Astrocyte of the cerebellum (primary cell): Measurements from ENCODE around the gene MAN2A2.

Source experiments
- DNase-seq: peaks from one replicate; pipeline ENCODE4 v3.0.0-alpha.2; 2011; ENCODE audit warnings: low read depth
- H3K4me3 ChIP-seq: 2 replicates; pipeline ENCODE4 v1.5.1; 2011; ENCODE audit warnings: mild to moderate bottlenecking, low read depth, low read length, moderate library complexity
- in situ Hi-C: cut with HindIII; loops from 2 replicates; pipeline ENCODE4 v1.10.0; 2017; ENCODE audit warnings: low sequenced_read_pairs
- TF ChIP-seq, protein P1 (sequence below): IDR thresholded peaks from 2 replicates; pipeline ENCODE4 v1.5.1; 2012; ENCODE audit warnings: low read length, low read depth, moderate library complexity, mild to moderate bottlenecking; ENCODE audit errors: missing control alignments

MAN2A2 gene

DNA sequence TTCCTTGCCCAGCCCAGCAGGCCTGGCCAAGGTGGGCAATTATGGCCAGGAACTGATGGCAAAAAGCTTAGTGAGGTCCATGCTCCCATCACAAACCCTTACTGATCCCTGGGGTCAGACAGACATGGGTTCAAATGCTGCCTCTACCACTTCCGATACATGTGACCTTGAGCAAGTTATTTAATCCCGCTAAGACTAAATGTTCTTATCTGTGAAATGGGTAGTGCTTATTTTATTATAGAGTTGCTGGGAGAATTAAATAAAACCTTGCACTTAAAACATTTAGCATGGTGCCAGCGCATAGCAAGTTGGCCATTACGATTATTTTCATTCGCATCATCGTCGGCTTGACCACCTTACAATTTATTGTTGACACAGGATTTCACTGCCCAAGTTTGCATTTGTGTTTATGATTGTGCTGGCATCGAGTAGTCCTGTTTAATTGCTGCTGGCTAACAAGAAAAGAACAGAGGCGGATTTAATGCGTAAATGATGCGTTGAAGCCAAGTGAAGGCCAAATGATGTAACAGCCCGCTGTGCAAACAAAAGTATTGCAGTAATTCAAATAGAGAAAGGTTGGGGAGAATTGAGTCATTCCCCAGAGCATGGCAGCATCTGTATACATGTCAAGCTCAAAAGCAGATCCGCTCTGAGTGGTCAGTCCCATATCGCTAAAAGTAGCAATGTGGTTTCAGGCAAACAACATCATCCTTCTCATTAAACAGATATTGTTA, 42.0 kb upstream of the MAN2A2 start:
- in situ Hi-C loops = no loop called here
- no peak overlapping the region for H3K4me3 ChIP-seq
- no peak for DNase-seq
- TF ChIP-seq, protein P1, sequence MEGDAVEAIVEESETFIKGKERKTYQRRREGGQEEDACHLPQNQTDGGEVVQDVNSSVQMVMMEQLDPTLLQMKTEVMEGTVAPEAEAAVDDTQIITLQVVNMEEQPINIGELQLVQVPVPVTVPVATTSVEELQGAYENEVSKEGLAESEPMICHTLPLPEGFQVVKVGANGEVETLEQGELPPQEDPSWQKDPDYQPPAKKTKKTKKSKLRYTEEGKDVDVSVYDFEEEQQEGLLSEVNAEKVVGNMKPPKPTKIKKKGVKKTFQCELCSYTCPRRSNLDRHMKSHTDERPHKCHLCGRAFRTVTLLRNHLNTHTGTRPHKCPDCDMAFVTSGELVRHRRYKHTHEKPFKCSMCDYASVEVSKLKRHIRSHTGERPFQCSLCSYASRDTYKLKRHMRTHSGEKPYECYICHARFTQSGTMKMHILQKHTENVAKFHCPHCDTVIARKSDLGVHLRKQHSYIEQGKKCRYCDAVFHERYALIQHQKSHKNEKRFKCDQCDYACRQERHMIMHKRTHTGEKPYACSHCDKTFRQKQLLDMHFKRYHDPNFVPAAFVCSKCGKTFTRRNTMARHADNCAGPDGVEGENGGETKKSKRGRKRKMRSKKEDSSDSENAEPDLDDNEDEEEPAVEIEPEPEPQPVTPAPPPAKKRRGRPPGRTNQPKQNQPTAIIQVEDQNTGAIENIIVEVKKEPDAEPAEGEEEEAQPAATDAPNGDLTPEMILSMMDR = no peak

DNA sequence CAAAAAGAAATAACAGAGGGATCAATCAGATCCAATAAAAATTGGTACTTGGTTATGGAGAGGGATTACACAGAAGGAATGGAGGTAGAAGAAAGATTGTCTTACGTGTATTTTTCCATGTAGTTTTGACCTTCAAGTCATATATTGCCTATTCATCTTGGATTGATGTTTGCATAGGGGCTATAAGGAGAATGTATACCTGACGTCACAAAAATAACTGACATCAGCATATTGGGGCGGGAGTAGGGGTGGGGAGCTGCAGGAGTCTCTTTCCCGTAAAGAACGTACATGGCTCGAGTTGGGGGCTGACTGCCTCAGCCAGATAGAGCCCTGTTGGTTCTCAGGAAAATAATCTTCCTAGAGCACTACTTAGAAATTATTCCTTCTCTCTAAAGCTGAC, 40.6 kb upstream of the MAN2A2 start:
- H3K4me3 ChIP-seq = no peak overlapping the region
- in situ Hi-C loops = no loop called here
- TF ChIP-seq, protein P1 = no peak
- DNase-seq = no peak

DNA sequence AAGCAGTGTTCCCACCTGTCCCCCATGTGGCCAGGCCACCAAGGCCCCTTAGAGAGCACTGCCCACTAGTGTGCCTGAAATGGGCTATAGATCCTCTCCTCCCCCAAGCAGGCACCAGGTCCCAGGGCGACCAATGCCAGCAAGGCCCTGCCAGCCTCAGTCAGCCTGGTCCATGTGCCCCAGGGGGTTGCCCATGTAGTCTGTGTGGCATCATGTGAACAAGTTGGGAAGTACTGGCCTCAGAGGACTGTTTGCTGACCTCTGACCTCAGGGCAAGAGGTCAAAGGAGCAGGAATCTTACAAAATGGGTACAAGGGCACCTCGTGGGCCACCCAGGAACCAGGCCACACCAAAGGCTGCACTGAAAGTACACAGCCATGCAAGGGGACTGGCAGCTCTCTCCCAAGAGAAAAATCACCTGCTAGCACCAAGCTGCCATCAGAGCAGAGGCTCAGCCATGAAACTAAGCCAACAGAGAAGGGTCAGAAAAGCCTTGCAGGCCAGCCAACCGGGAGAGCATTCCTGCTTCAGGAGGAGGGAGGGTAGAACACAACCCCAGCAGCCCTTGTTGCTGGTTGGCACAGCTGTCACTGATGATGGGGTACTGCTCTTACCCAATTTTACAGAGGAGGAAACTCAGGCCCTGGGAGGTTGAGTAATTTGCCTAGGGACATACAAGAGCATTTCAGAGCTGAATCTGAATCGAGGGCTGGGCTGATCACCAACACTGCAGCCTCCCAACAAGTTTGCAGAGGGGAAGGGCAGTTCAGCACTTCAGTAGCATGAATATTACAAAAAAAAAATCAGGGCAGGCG, 39.9 kb upstream of the MAN2A2 start:
- no peak overlapping the region for H3K4me3 ChIP-seq
- DNase-seq = no peak

DNA sequence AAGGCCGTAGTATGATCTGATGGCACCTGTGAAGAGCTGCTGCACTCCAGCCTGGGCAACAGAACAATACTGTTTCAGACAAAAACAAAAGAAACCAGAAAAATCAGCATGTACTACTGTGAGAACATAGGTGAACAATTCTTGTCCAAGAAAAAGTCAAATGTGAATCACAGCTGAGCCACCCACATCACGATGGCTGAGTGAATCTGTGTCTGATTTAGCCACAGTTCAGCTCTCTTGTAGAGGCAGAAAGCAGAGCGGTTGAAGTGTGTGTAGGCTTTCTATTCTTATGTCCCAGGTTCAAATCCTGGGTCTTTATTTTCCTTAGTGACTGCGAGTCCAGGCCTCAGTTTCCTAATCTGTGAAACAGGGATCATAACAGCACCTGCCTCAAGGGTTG, 39.1 kb upstream of the MAN2A2 start:
- H3K4me3 ChIP-seq = no peak overlapping the region
- DNase-seq = no peak
- in situ Hi-C loops = no loop called here
- TF ChIP-seq, protein P1 = no peak

More for the DNA sequence above, 39.9 kb upstream of the MAN2A2 start:
- in situ Hi-C loops = no loop called here
- TF ChIP-seq, protein P1 = no peak

DNA sequence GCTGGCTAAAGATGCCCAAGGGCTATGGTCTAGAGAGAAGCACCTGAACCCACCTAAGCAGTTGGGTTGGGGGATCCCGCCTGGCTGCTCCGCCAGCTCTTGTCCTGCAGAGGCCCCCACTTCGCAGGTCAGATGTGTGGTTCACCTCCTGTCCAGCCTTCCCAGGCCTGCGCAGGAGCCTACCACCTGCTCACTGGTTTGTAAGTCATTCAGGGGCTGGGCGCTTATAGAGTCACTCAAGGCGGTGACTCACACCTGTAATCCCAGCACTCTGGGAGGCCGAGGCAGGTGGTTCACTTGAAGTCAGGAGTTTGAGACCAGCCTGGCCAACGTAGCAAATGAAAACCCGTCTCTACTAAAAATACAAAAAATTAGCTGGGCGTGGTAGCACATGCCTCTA, 38.6 kb upstream of the MAN2A2 start:
- TF ChIP-seq, protein P1 = no peak
- no peak for DNase-seq
- in situ Hi-C loops = no loop called here
- H3K4me3 ChIP-seq = no peak overlapping the region

DNA sequence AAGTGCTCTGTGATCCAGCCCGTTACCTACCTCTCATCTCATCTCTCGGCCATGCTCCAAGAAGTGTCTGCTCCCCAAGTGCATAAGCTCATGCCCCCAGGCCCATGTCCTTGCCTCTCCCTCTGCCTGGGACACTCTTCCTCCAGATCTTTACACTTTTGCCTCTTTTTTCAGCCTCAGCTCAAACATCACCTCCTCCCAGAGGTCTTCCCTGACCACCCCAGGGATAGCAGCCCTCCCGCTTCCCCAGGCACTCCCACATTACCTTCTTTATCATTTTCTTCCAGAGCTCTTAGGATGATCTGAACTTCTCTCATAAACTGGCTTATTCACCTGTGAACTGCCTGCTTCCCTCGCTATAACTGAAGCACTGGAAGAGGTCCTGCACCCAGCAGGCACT, 37.4 kb upstream of the MAN2A2 start:
- DNase-seq = no peak
- no peak overlapping the region for H3K4me3 ChIP-seq
- in situ Hi-C loops = no loop called here
- TF ChIP-seq, protein P1 = no peak
